Left colon (tissue), 2 donors: Measurements from ENCODE around the gene POLN. TPM values are rescaled to one million over a fixed set of nuclear protein-coding genes. Genes with fewer than 3 reads are reported as not detected.
"Not testable (repeated sequence)": the region's sequence is repeated elsewhere in the genome, so short reads cannot be mapped to it uniquely, and the experiment has no call there.

Experiments used
- ATAC-seq: fragments of 200-7000 bp; cut with Tn5 transposase; one replicate; pipeline ENCODE4 v1.9.1; 2020; ENCODE audit warnings: mild to moderate bottlenecking, moderate library complexity
- DNase-seq, 2 donors: peaks; one replicate each; pipeline ENCODE4 v3.0.0-alpha.2; 2020
- intact Hi-C, 2 donors: fragments of 100-400 bp; cut with DNase I in 1 of 2; cut with micrococcal nuclease in 1 of 2; formaldehyde crosslinking; loops; one replicate each; pipeline versions ENCODE4 v1.11.2 to v1.14.0; 2022; cut with DNase I, micrococcal nuclease
- total RNA-seq, 2 donors: library from RNA; stranded (reverse); fragmentation: NEBNext Ultra II Directional; extraction: Animal tissue kit (Norgen Biotek cat#: 25700); gene quantifications; one replicate each; pipeline ENCODE4 v1.2.1, GENCODE V29; 2021
- donor health status: DM: no; HTN: no; CAD: no.
- donor health status: DM: yes; HTN: yes; CAD: no.

Gene POLN
- total RNA-seq, 2 donors from 2014 or later: 1.3 to 3.1 TPM

- DNase-seq: no peak
- intact Hi-C loops: no loop called here
- no peak for ATAC-seq
Measured at GRCh38 chr4:2276581-2277325, 34.8 kb upstream of the POLN start.

GRCh38 chr4:2275546-2276251 is 33.8 kb upstream of the POLN start:
- intact Hi-C loops: no loop called here
- ATAC-seq (no peak), DNase-seq (no peak)

DNA sequence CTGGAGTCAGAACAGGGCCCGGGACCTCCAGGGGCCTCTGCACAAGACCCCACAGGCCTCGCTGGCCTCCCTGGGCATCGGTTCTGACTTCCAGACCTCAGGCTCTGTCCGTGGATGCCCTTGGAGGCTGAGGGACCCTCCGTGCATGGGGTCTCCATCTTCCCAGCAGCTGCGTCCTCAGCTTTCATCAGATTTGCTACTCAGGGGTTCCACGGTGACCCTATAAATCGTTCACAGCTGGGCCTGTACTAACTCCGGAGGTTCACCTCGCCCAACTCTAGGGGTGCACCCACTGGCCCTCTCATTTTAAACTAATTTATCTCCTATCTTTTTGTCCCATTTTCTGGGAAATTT is 33.1 kb upstream of the POLN start:
- intact Hi-C loops, DNase-seq, ATAC-seq: not testable (repeated sequence)

- DNase-seq (no peak), ATAC-seq (no peak)
- intact Hi-C loops: no loop called here
Measured at GRCh38 chr4:2274320-2275043, 32.6 kb upstream of the POLN start.

GRCh38 chr4:2273657-2274319 is 31.9 kb upstream of the POLN start:
- intact Hi-C loops: no loop called here
- ATAC-seq (no peak), DNase-seq (no peak)

GRCh38 chr4:2273221-2273620 is 31.3 kb upstream of the POLN start:
- intact Hi-C loops: no loop called here
- ATAC-seq: no peak
- no peak for DNase-seq

- intact Hi-C loops: no loop called here
- ATAC-seq: no peak
- DNase-seq: no peak
Measured at GRCh38 chr4:2272828-2273120, 30.9 kb upstream of the POLN start.

- no peak for ATAC-seq
- DNase-seq: no peak
- intact Hi-C loops: no loop called here
Measured at GRCh38 chr4:2272026-2272827, 30.3 kb upstream of the POLN start.

DNA sequence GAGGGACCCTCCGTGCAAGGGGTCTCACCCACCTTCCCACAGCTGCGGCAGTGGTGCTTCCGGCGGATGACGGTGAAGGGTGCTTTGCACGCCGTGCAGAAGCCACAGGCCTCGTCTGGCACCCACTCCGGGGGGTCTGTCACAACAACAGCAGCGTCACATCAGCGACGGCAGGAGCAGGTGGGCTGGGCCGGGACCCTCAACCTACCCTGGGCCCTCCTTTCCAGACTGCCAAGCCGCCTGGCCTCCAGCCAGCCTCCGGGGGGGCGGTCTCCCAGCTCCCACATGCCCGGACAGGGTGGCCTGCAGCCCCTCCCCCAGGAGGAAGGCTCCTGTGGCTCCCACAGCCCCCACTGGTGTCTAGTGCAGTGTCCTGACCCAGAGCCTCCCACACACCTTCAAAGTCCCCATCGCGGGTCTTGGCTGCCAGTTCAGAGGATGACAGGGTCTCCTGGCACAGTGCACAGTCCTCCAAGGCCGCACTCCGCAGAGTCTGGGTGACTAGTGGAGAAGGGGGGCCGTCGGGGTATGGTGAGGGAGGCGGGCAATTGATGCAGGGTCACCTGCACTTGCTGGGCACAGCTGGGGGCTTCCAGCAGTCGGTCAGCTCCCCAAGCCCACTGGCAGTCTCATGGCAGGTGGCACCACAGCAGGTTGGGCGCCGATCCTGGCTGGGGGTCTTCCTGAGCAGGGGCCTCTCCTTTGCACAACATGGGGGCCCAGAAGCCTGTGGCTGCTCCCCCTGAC is 29.5 kb upstream of the POLN start:
- intact Hi-C loops: no loop called here
- ATAC-seq: no peak
- DNase-seq: no peak

DNA sequence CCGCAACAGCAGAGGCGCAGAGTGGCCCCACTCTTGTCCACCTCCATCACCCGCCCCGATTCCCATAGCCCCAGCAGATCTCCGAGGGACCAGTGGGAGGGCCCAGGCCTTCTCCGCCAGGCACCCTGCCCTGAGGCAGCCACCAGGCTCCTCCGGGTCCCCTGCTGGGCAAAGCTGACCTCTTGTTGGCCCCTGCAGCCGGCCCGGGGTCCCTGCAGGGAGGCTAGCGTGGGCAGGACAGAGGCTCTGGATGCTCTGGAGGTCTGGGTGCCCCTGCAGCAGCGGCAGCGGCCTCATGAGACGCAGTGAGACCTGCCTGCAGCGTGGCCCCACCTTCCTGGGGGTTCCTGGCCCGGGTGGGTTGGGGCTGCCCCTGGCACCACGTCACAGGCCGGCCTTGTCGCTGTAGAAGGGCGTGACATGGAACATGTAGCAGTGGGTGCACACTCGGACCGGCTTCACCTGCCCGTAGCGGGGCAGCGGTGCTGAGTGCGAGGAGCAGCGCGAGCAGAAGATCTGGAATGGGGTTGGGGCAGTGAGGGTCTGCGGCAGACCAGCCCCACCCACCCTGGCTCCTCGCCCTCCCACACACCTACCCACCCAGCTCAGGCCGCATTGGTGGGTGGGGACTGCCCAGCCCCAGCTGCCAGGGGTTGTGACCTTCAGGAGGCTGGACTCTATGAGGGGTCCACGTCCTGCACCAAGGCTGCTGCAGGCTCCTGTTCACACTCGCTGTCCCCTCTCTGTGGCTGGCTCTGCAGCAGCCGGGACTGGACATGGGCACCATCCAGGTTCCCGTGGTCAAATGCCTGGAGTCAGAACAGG is 28.6 kb upstream of the POLN start:
- DNase-seq (no peak), ATAC-seq (no peak)
- intact Hi-C loops: no loop called here

GRCh38 chr4:2269618-2270163 is 27.8 kb upstream of the POLN start:
- DNase-seq: no peak
- intact Hi-C loops: loop anchor here in 1 of 2 donors (10.0 kb wide), 1 partner anchor 195 kb away; the partner anchor contains the start of gene RNF4

DNA sequence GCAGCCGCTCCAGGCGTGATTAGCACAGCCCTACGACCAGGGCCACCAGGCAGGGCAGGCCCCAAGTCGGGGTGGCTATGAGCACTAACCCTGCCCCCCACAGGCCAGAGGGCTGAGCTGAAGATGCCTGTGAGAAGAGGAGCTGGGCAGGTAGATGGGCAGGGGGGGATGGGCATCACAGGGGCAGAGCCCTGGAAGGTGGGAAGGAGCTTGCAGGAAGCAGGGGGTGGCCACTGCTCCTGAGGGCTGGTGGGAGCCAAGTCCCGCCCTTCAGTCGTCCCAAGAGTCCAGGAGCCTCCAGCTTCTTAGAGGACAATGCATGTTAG is 27.2 kb upstream of the POLN start:
- ATAC-seq: no peak
- DNase-seq: no peak

More at GRCh38 chr4:2269618-2270163, 27.8 kb upstream of the POLN start:
- no peak for ATAC-seq

GRCh38 chr4:2268357-2269205 is 26.7 kb upstream of the POLN start:
- DNase-seq (no peak), ATAC-seq (no peak)
- intact Hi-C loops: loop anchor here in 1 of 2 donors (10.0 kb wide), 1 partner anchor 196 kb away; the partner anchor contains the start of gene RNF4

More for the DNA sequence above, 27.2 kb upstream of the POLN start:
- intact Hi-C loops: loop anchor here in 1 of 2 donors (10.0 kb wide), 1 partner anchor 196 kb away; the partner anchor contains the start of gene RNF4

DNA sequence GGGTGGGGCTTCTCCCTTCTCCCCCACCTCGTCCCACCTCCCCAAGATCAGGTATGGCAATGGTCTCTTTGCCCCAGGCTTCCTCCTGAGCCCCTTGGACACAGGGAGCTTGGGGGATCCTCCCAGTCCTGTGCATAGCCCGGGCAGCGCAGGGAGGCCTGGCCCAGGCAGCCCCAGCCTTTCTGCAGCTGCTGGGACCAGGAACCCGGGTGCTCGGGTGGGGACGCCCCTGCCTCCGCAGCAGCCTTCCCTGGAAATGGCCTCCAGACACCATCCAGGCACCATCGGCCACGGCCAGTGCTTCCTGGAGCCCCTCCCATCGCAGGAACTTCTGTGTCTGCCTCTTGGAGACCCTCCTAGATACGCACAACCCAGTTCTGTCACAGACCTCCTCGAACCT is 25.9 kb upstream of the POLN start:
- intact Hi-C loops: loop anchor here in 1 of 2 donors (10.0 kb wide), 1 partner anchor 197 kb away; the partner anchor contains the start of gene RNF4

GRCh38 chr4:2267320-2267811 is 25.4 kb upstream of the POLN start:
- intact Hi-C loops: loop anchor here in 1 of 2 donors (10.0 kb wide), 1 partner anchor 197 kb away; the partner anchor contains the start of gene RNF4
- ATAC-seq (no peak), DNase-seq (no peak)

More for the DNA sequence above, 25.9 kb upstream of the POLN start:
- ATAC-seq (no peak), DNase-seq (no peak)

GRCh38 chr4:2266821-2267220 is 24.9 kb upstream of the POLN start:
- no peak for DNase-seq
- no peak for ATAC-seq
- intact Hi-C loops: loop anchor here in 1 of 2 donors (10.0 kb wide), 1 partner anchor 198 kb away; the partner anchor contains the start of gene RNF4
